Measurements from ENCODE around the gene ARHGAP15.

ARHGAP15 gene

GRCh38 chr2:143740431-143740830 lies 611.2 kb downstream of the ARHGAP15 start:
- no peak for DNase-seq

GRCh38 chr2:143741205-143741604 lies 612.0 kb downstream of the ARHGAP15 start:
- DNase-seq: no peak

GRCh38 chr2:143742581-143742980 lies 613.4 kb downstream of the ARHGAP15 start:
- DNase-seq: no peak

- DNase-seq: no peak
These were observed 614.9 kb downstream of the ARHGAP15 start for GRCh38 chr2:143744114-143744513.

- DNase-seq: no peak
These were observed 615.8 kb downstream of the ARHGAP15 start for GRCh38 chr2:143745060-143745459.

- DNase-seq: no peak
These were observed 625.5 kb downstream of the ARHGAP15 start for GRCh38 chr2:143754742-143755141.

- DNase-seq: no peak
These were observed 629.6 kb downstream of the ARHGAP15 start for GRCh38 chr2:143758629-143759330.

- DNase-seq: no peak
These were observed 630.2 kb downstream of the ARHGAP15 start for GRCh38 chr2:143759455-143759854.

GRCh38 chr2:143762176-143762928 lies 633.1 kb downstream of the ARHGAP15 start:
- no peak for DNase-seq

GRCh38 chr2:143764261-143764660 lies 635.0 kb downstream of the ARHGAP15 start:
- DNase-seq: no peak

GRCh38 chr2:143764706-143765105 lies 635.5 kb downstream of the ARHGAP15 start:
- DNase-seq: no peak

- no peak for DNase-seq
These were observed 639.8 kb downstream of the ARHGAP15 start for GRCh38 chr2:143768991-143769390.

GRCh38 chr2:143771939-143772338 lies 642.7 kb downstream of the ARHGAP15 start:
- no peak for DNase-seq

GRCh38 chr2:143776526-143777297 lies 647.5 kb downstream of the ARHGAP15 start:
- DNase-seq: no peak

- no peak for DNase-seq
These were observed 649.8 kb downstream of the ARHGAP15 start for GRCh38 chr2:143779021-143779420.

GRCh38 chr2:143786026-143786765 lies 657.0 kb downstream of the ARHGAP15 start:
- no peak for DNase-seq

GRCh38 chr2:143787674-143788073 lies 658.5 kb downstream of the ARHGAP15 start:
- no peak for DNase-seq

GRCh38 chr2:143792602-143793001 lies 663.4 kb downstream of the ARHGAP15 start:
- no peak for DNase-seq

GRCh38 chr2:143793381-143793780 lies 664.2 kb downstream of the ARHGAP15 start:
- no peak for DNase-seq

- no peak for DNase-seq
These were observed 666.8 kb downstream of the ARHGAP15 start for GRCh38 chr2:143796051-143796450.

- no peak for DNase-seq
These were observed 672.3 kb downstream of the ARHGAP15 start for GRCh38 chr2:143801561-143801960.

- no peak for DNase-seq
These were observed 673.0 kb downstream of the ARHGAP15 start for GRCh38 chr2:143802242-143802641.
